ENCODE measurements around the gene HRH3.

Gene HRH3

DNA sequence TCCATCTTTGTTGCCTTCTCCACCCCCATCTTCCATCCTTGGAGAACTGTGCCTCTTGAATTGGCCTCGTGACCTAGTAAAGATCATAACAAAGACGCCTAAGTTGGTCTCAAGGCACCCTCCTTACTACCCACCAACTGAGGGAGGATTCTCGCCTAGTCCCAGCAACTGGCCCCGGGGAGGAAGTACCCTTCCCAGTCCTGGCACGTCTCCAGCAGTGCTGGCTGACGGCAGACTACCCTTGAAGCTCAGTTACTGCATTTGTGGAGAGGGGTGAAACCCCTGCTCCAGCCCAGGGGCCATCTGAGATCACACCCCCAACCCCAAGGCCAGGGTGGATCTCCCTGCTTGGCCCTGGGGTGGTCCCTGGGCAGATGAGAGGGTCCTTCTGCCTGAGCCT is 16.1 kb upstream of the HRH3 start:
- TF ChIP-seq, protein P1, sequence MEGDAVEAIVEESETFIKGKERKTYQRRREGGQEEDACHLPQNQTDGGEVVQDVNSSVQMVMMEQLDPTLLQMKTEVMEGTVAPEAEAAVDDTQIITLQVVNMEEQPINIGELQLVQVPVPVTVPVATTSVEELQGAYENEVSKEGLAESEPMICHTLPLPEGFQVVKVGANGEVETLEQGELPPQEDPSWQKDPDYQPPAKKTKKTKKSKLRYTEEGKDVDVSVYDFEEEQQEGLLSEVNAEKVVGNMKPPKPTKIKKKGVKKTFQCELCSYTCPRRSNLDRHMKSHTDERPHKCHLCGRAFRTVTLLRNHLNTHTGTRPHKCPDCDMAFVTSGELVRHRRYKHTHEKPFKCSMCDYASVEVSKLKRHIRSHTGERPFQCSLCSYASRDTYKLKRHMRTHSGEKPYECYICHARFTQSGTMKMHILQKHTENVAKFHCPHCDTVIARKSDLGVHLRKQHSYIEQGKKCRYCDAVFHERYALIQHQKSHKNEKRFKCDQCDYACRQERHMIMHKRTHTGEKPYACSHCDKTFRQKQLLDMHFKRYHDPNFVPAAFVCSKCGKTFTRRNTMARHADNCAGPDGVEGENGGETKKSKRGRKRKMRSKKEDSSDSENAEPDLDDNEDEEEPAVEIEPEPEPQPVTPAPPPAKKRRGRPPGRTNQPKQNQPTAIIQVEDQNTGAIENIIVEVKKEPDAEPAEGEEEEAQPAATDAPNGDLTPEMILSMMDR (IDR thresholded peaks at IDR 0.05; ENCODE audit: poor library complexity, severe bottlenecking): no peak
- DNase-seq (ENCODE audit: low spot score) (no peak), ATAC-seq (ENCODE audit: low read depth) (no peak)
- peaks cover 15% of the 10 kb centered on the region for H3K36me3 ChIP-seq (ENCODE audit: low read depth)
- no peaks in the 10 kb centered on the region for H3K27me3 ChIP-seq (ENCODE audit: insufficient read depth, poor library complexity, severe bottlenecking)
- H3K4me1 ChIP-seq (ENCODE audit: insufficient read depth, poor library complexity, severe bottlenecking): peaks cover 15% of the 10 kb centered on the region
- H3K4me3 ChIP-seq (ENCODE audit: severe bottlenecking): no peak overlapping the region
- H3K27ac ChIP-seq (ENCODE audit: poor library complexity, severe bottlenecking): no peak overlapping the region
- no peaks in the 10 kb centered on the region for H3K9me3 ChIP-seq (ENCODE audit: severe bottlenecking)

DNA sequence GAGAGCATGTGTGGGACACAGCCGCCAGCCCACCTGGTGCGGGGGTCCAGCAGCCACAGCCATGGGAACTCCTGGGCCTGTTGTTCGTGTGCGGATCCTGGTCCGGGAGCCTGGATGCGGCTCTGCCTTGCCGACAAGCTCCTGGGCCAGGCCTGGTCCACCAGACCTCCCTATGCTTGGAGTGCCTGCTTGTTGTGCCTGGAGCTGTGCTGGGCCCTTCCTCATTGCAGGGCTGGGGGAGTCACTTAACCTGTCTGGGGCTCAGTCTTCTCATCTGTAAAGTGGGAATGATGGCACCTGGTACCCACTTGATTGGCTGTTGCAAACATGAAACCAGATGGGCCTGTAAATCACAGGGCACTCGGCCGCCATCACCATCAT is 15.7 kb upstream of the HRH3 start:
- ATAC-seq (ENCODE audit: low read depth) (no peak), DNase-seq (ENCODE audit: low spot score) (no peak)
- H3K4me1 ChIP-seq (ENCODE audit: insufficient read depth, poor library complexity, severe bottlenecking): peaks cover 11% of the 10 kb centered on the region
- peaks cover 11% of the 10 kb centered on the region for H3K36me3 ChIP-seq (ENCODE audit: low read depth)
- TF ChIP-seq, protein P1 (IDR thresholded peaks at IDR 0.05; ENCODE audit: poor library complexity, severe bottlenecking): no peak
- no peak overlapping the region for H3K4me3 ChIP-seq (ENCODE audit: severe bottlenecking)
- H3K9me3 ChIP-seq (ENCODE audit: severe bottlenecking): no peaks in the 10 kb centered on the region
- no peak overlapping the region for H3K27ac ChIP-seq (ENCODE audit: poor library complexity, severe bottlenecking)
- H3K27me3 ChIP-seq (ENCODE audit: insufficient read depth, poor library complexity, severe bottlenecking): no peaks in the 10 kb centered on the region

DNA sequence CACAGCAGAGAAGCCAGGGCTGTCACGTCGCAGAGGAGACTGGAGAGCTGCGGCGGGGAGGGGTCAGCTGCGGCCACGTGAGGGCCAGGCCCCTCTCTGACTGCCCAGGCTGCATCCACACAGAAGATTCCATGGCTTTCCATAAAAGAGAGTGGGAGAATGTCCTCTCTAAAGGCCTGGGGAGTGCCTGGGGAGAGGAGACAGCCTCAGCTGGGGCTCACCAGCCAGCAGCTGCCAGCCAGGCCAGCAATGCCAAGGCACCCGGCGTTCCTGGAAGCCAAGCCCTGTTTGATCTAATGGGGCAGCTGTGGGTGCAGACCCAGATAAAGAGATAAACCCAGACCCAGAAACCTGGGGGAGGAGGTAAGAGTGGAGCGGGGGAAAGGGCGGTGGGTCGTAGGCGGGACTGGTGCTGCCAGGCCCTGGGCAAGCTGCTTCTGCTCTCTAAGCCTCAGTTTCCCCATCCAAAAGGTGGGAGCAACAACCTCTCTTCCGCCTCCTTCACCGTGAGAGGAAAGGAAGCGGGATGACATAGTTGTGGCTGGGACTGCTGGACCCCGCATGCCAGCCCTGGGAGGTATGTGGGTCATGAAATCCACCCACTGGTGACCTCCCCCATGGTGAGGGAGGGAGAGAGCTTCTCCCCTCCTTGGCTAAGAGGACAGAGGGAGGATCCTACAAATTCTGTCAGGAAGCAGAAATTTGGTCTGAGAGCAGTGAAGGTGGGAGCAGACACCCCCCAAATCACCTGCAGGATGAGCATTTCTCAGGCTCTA is 15.1 kb upstream of the HRH3 start:
- no peak for DNase-seq (ENCODE audit: low spot score)
- peaks cover 5% of the 10 kb centered on the region for H3K36me3 ChIP-seq (ENCODE audit: low read depth)
- no peak overlapping the region for H3K4me3 ChIP-seq (ENCODE audit: severe bottlenecking)
- H3K27ac ChIP-seq (ENCODE audit: poor library complexity, severe bottlenecking): no peak overlapping the region
- H3K4me1 ChIP-seq (ENCODE audit: insufficient read depth, poor library complexity, severe bottlenecking): peaks cover 5% of the 10 kb centered on the region
- no peaks in the 10 kb centered on the region for H3K9me3 ChIP-seq (ENCODE audit: severe bottlenecking)
- H3K27me3 ChIP-seq (ENCODE audit: insufficient read depth, poor library complexity, severe bottlenecking): no peaks in the 10 kb centered on the region
- TF ChIP-seq, protein P1 (IDR thresholded peaks at IDR 0.05; ENCODE audit: poor library complexity, severe bottlenecking): no peak
- no peak for ATAC-seq (ENCODE audit: low read depth)

DNA sequence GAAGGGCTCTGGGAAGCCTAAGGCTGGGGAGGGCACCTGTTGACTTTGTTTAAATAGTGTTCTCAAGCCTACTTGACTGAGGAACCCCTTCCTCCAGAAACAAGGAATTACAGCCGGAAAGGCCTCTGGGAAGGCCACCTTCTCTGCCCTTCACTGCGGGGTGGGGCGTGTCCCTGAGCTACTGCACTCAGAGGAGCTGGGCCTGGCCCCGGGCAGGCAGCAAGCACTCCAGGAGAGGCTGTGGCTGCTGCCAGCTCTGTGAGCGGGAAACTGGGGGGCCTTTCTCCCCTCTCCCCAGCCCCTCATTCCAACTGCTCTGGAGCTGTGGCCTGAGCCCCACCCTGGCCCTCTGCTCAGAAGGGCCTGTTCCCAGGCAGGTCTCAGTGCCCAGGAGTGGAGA is 14.3 kb upstream of the HRH3 start:
- no peak overlapping the region for H3K27ac ChIP-seq (ENCODE audit: poor library complexity, severe bottlenecking)
- DNase-seq (ENCODE audit: low spot score) (no peak), ATAC-seq (ENCODE audit: low read depth) (no peak)
- no peaks in the 10 kb centered on the region for H3K4me1 ChIP-seq (ENCODE audit: insufficient read depth, poor library complexity, severe bottlenecking)
- TF ChIP-seq, protein P1 (IDR thresholded peaks at IDR 0.05; ENCODE audit: poor library complexity, severe bottlenecking): no peak
- no peak overlapping the region for H3K4me3 ChIP-seq (ENCODE audit: severe bottlenecking)
- no peaks in the 10 kb centered on the region for H3K36me3 ChIP-seq (ENCODE audit: low read depth)
- H3K27me3 ChIP-seq (ENCODE audit: insufficient read depth, poor library complexity, severe bottlenecking): no peaks in the 10 kb centered on the region
- H3K9me3 ChIP-seq (ENCODE audit: severe bottlenecking): no peaks in the 10 kb centered on the region

DNA sequence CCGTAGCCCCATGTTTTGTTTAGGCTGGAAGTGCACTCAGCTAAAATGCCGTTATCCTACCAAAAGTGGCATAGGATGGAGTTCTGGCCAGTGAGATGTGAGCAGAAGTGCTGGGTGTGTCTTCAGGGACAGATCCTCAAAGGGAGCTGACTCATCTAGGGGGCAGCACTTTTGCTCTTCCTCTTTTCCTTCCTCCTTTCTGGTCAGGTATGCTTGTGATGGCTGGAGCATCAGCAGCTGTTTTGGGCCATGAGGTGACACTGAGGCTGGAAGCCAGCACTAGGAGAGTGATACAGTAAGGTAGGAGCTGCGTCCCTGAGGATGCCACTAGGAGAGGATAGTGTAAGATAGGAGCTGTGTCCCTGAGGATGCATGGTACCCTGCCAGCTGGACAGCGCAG is 13.6 kb upstream of the HRH3 start:
- Histone ChIP-seq H3K27ac (ENCODE audit: poor library complexity, severe bottlenecking) (no peak overlapping the region), H3K4me3 (ENCODE audit: severe bottlenecking) (no peak overlapping the region), H3K9me3 (ENCODE audit: severe bottlenecking) (no peaks in the 10 kb centered on the region), H3K4me1 (ENCODE audit: insufficient read depth, poor library complexity, severe bottlenecking) (no peaks in the 10 kb centered on the region), H3K36me3 (ENCODE audit: low read depth) (no peaks in the 10 kb centered on the region), H3K27me3 (ENCODE audit: insufficient read depth, poor library complexity, severe bottlenecking) (no peaks in the 10 kb centered on the region)
- no peak for DNase-seq (ENCODE audit: low spot score)
- TF ChIP-seq, protein P1 (IDR thresholded peaks at IDR 0.05; ENCODE audit: poor library complexity, severe bottlenecking): no peak
- no peak for ATAC-seq (ENCODE audit: low read depth)
